Stimulated activated memory B cell treated with anti-CD40 and anti-IgM and Interleukin-4, amounts not matched to agents 10 μg/mL and 1 μg/mL and 100 μg/mL, for 72 hours (primary cell): ENCODE results near the gene ETV4.

Experiments
- ATAC-seq: fragments of 150-1000 bp; cut with Tn5 transposase; 2 replicates; pipeline ENCODE4 v1.10.0; 2021
- H3K27ac Mint-ChIP-seq: one replicate; pipeline ENCODE4 v1.8.0; 2022; ENCODE audit warnings: mild to moderate bottlenecking, mixed read lengths
- H3K27me3 Mint-ChIP-seq: one replicate; pipeline ENCODE4 v1.8.0; 2022; ENCODE audit warnings: mixed read lengths
- H3K36me3 Mint-ChIP-seq: one replicate; pipeline ENCODE4 v1.8.0; 2022; ENCODE audit warnings: mixed read lengths
- H3K4me1 Mint-ChIP-seq: one replicate; pipeline ENCODE4 v1.8.0; 2022; ENCODE audit warnings: mixed read lengths
- H3K4me3 Mint-ChIP-seq: one replicate; pipeline ENCODE4 v1.8.0; 2022; ENCODE audit warnings: mild to moderate bottlenecking, moderate library complexity, mixed read lengths
- H3K9me3 Mint-ChIP-seq: one replicate; pipeline ENCODE4 v1.8.0; 2022; ENCODE audit warnings: mixed read lengths

ETV4 gene

GRCh38 chr17:43558805-43559160 is 12.6 kb upstream of the ETV4 start:
- H3K9me3 Mint-ChIP-seq: no peaks in the 10 kb centered on the region
- ATAC-seq: no peak
- H3K4me1 Mint-ChIP-seq: peaks cover 12% of the 10 kb centered on the region
- no peak overlapping the region for H3K4me3 Mint-ChIP-seq
- no peak overlapping the region for H3K27ac Mint-ChIP-seq
- no peaks in the 10 kb centered on the region for H3K36me3 Mint-ChIP-seq
- peaks cover 64% of the 10 kb centered on the region for H3K27me3 Mint-ChIP-seq

DNA sequence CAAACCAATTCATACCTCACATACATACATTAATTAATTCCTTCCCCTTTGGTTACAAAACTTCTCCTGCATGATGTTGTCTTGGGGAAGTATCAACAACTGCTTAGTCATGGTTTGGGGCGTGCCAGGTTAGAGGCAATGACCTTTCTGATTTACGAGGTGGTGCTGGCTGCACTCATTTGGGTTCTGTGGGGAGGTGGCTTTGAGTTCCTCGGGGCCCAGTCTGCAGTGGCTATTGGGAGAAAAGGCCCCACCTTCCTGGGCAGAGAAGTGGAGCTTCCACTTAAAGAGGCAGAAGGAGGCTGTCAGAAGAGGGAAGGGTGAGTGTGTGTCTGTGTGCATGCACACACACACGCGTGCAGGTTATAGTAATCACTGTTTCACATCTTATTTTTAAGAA is 10.2 kb upstream of the ETV4 start:
- H3K4me1 Mint-ChIP-seq: peaks cover 6% of the 10 kb centered on the region
- H3K27me3 Mint-ChIP-seq: peaks cover 57% of the 10 kb centered on the region
- peak; percentile 60 for ATAC-seq
- H3K27ac Mint-ChIP-seq: no peak overlapping the region
- no peak overlapping the region for H3K4me3 Mint-ChIP-seq
- H3K9me3 Mint-ChIP-seq: no peaks in the 10 kb centered on the region
- no peaks in the 10 kb centered on the region for H3K36me3 Mint-ChIP-seq

- H3K27ac Mint-ChIP-seq: no peak overlapping the region
- no peak overlapping the region for H3K4me3 Mint-ChIP-seq
- ATAC-seq: no peak
- peaks cover 6% of the 10 kb centered on the region for H3K4me1 Mint-ChIP-seq
- H3K36me3 Mint-ChIP-seq: no peaks in the 10 kb centered on the region
- no peaks in the 10 kb centered on the region for H3K9me3 Mint-ChIP-seq
- H3K27me3 Mint-ChIP-seq: peaks cover 57% of the 10 kb centered on the region
Measured at GRCh38 chr17:43554857-43555256, 8.7 kb upstream of the ETV4 start.

DNA sequence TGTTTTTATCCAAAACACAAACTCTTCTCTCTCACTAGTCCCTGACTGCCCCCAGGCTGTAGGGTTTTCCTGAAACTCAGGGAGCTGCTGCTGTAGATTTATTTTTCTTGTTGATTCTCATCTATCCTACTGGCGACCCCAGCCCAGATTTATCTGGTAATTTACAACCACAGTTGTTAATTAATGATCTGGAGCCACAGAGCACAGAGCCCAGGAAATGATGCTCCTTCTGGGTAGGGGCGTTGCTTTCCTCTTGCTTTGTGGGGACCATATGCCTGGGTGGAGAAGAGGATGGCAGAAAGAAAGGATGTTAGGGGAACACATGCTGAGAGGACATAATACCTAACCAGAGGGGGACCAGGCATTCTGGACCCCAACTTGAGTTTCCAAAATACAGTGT is 7.4 kb upstream of the ETV4 start:
- Mint-ChIP-seq H3K4me1 (peaks cover 6% of the 10 kb centered on the region), H3K27ac (no peak overlapping the region), H3K27me3 (peaks cover 56% of the 10 kb centered on the region), H3K36me3 (no peaks in the 10 kb centered on the region), H3K4me3 (no peak overlapping the region), H3K9me3 (no peaks in the 10 kb centered on the region)
- no peak for ATAC-seq

- Mint-ChIP-seq H3K4me3 (no peak overlapping the region), H3K36me3 (no peaks in the 10 kb centered on the region), H3K27ac (no peak overlapping the region), H3K4me1 (peaks cover 7% of the 10 kb centered on the region), H3K27me3 (peaks cover 67% of the 10 kb centered on the region), H3K9me3 (no peaks in the 10 kb centered on the region)
- no peak for ATAC-seq
Measured at GRCh38 chr17:43552229-43552837, 6.2 kb upstream of the ETV4 start.

GRCh38 chr17:43550754-43551153 is 4.6 kb upstream of the ETV4 start:
- H3K27ac Mint-ChIP-seq: no peak overlapping the region
- H3K36me3 Mint-ChIP-seq: no peaks in the 10 kb centered on the region
- peaks cover 80% of the 10 kb centered on the region for H3K27me3 Mint-ChIP-seq
- ATAC-seq: no peak
- H3K4me1 Mint-ChIP-seq: peaks cover 13% of the 10 kb centered on the region
- H3K4me3 Mint-ChIP-seq: no peak overlapping the region
- H3K9me3 Mint-ChIP-seq: no peaks in the 10 kb centered on the region

- Mint-ChIP-seq H3K27ac (no peak overlapping the region), H3K4me1 (peaks cover 21% of the 10 kb centered on the region), H3K9me3 (no peaks in the 10 kb centered on the region), H3K4me3 (no peak overlapping the region), H3K27me3 (peaks cover 79% of the 10 kb centered on the region), H3K36me3 (no peaks in the 10 kb centered on the region)
- ATAC-seq: no peak
Measured at GRCh38 chr17:43549496-43549895, 3.4 kb upstream of the ETV4 start.

- H3K36me3 Mint-ChIP-seq: no peaks in the 10 kb centered on the region
- H3K27ac Mint-ChIP-seq: no peak overlapping the region
- no peak for ATAC-seq
- H3K27me3 Mint-ChIP-seq: peaks cover 79% of the 10 kb centered on the region
- peaks cover 23% of the 10 kb centered on the region for H3K4me1 Mint-ChIP-seq
- H3K4me3 Mint-ChIP-seq: no peak overlapping the region
- H3K9me3 Mint-ChIP-seq: no peaks in the 10 kb centered on the region
Measured at GRCh38 chr17:43548689-43549379, 2.7 kb upstream of the ETV4 start.

- H3K36me3 Mint-ChIP-seq: no peaks in the 10 kb centered on the region
- peaks cover 81% of the 10 kb centered on the region for H3K27me3 Mint-ChIP-seq
- H3K9me3 Mint-ChIP-seq: no peaks in the 10 kb centered on the region
- H3K4me1 Mint-ChIP-seq: peaks cover 23% of the 10 kb centered on the region
- H3K27ac Mint-ChIP-seq: no peak overlapping the region
- no peak overlapping the region for H3K4me3 Mint-ChIP-seq
- no peak for ATAC-seq
Measured at GRCh38 chr17:43547659-43548256, 1.6 kb upstream of the ETV4 start.

- ATAC-seq: no peak
- Mint-ChIP-seq H3K4me3 (peak overlapping the region; percentile 75), H3K27ac (no peak overlapping the region), H3K27me3 (peaks cover 82% of the 10 kb centered on the region), H3K4me1 (peaks cover 23% of the 10 kb centered on the region), H3K36me3 (no peaks in the 10 kb centered on the region), H3K9me3 (no peaks in the 10 kb centered on the region)
Measured at GRCh38 chr17:43547189-43547550, 1.0 kb upstream of the ETV4 start.

- peak; percentile 27 for ATAC-seq
- H3K4me1 Mint-ChIP-seq: peaks cover 28% of the 10 kb centered on the region
- peaks cover 75% of the 10 kb centered on the region for H3K27me3 Mint-ChIP-seq
Measured at GRCh38 chr17:43545383-43545632, 832 bp downstream of the ETV4 start.

DNA sequence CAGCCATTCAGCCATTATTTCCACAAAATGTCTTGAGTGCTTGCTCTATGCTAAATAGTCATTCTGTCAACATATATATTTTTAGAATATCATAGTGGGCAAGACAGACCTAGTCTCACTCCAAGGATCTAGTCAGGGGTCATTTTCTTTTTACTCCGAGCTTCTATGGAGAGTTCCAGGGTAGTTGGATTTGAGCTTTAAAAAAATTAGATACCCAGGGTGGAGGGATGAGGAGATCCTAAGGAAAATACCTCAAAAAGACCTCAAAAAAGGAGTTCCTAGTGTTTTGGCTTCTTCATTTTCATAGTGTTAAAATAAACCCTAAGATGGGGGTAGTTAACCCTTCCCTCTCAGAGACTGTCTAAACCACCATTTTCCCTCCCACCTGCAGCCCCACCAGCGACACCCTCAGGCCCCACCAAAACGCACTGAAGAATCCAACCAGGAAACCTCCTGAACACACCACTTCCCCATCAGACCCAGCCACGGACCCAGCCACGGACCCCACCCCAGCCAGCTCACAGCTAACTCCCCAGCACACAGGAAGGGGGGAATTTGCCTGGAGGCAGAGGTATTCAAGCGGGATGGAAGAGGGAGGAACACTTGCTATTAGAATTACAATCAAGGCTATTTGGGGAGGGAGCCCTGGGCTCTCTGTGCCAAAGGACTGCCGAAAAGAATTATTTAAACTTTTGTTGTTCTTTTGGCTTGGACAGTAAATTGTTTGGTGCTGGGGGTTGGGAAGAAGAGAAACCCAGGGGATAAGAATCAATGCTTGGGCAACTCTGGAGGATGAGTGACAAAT is 2.2 kb downstream of the ETV4 start:
- Mint-ChIP-seq H3K27ac (no peak overlapping the region), H3K36me3 (no peaks in the 10 kb centered on the region), H3K9me3 (no peaks in the 10 kb centered on the region), H3K27me3 (peaks cover 63% of the 10 kb centered on the region), H3K4me3 (no peak overlapping the region), H3K4me1 (peaks cover 28% of the 10 kb centered on the region)
- ATAC-seq: no peak

More at GRCh38 chr17:43545383-43545632, 832 bp downstream of the ETV4 start:
- no peaks in the 10 kb centered on the region for H3K36me3 Mint-ChIP-seq
- no peak overlapping the region for H3K27ac Mint-ChIP-seq
- peak overlapping the region; percentile 75 for H3K4me3 Mint-ChIP-seq
- no peaks in the 10 kb centered on the region for H3K9me3 Mint-ChIP-seq

DNA sequence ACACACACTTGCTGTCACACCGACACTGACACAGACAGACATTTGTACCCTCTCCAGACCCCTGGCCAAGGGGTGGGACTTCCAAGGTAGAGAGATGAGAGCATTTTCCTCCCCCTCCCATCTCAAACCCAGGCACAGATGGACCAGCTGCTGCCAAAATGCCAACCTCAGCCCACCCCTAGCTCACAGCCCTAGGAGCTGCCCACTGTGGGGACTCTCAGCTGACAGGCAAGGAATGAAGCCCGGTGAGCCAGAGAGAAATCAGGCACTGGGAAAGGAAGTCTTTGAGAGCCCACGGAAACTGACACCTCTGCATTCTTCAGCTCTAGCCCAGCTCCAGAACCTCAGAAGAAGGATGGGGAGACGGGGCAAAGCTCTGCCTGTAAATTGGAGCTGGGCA is 2.8 kb downstream of the ETV4 start:
- Mint-ChIP-seq H3K27me3 (peaks cover 58% of the 10 kb centered on the region), H3K4me3 (no peak overlapping the region), H3K27ac (no peak overlapping the region), H3K36me3 (no peaks in the 10 kb centered on the region), H3K9me3 (no peaks in the 10 kb centered on the region), H3K4me1 (peaks cover 28% of the 10 kb centered on the region)
- ATAC-seq: no peak

DNA sequence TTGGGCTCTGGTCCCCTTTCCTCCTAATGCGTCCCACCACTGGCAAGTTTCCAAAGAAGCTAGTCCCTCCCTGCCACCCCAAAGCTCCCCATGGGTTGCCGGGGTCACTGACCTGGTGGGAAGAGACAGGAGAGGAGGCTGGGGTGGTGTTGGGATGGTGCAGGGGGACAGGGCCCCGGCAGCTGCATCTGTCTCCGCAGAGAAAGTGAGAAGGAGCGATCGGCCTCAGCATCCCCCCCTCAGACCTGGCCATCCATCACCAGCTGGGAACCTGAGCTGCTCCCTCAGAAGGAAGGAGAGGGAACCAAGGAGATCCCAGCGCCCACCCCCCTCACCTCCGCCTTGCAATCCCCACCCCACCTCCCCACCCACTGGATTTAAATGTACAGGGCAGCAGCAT is 3.3 kb downstream of the ETV4 start:
- Mint-ChIP-seq H3K27me3 (peaks cover 54% of the 10 kb centered on the region), H3K9me3 (no peaks in the 10 kb centered on the region), H3K4me3 (no peak overlapping the region), H3K27ac (no peak overlapping the region), H3K36me3 (no peaks in the 10 kb centered on the region), H3K4me1 (peaks cover 28% of the 10 kb centered on the region)
- no peak for ATAC-seq

DNA sequence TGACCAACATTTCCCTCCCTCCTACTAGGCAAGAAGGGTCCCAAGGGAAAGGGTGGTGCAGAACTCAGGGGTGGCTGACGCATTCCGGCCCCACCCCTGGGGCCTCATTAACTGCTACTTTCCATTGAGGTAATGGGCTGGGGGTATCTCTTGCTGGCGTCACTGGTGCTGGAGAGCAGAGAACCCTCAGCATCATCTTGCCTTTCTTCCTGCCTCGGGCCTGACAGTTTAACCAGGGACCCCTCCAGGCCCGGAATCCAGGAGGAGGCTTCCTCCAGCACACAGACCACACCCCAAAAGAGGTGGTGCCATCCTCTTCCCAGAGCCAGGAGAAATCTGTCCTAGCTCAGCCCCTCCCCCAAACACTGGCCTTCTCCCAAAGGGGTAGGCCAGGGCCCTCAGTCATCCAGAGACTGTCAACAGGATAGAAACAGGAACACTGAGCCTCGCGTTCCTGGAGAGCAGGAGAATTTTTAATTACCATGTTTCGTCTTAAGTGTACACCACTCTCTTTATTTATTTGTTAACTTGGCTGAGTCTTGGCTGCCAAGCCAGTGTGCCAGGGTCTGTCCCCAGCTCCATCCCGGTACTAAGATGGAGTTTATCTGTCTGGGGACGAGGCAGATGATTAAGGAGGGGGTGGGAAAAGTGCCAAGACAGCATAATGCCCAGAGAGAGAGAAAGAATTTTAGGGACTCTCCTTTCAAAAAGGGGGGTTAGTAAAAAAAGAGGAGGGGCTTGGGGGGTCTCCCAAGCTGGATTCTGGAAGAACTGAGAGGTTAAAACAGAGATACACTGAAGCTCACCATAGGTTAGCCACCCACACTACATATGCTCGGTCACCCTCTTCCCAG is 5.1 kb downstream of the ETV4 start:
- H3K27me3 Mint-ChIP-seq: peaks cover 36% of the 10 kb centered on the region
- ATAC-seq: no peak
- H3K4me1 Mint-ChIP-seq: peaks cover 22% of the 10 kb centered on the region
- H3K27ac Mint-ChIP-seq: no peak overlapping the region
- no peak overlapping the region for H3K4me3 Mint-ChIP-seq
- no peaks in the 10 kb centered on the region for H3K36me3 Mint-ChIP-seq
- H3K9me3 Mint-ChIP-seq: no peaks in the 10 kb centered on the region
